ELR (cell line): ENCODE data around the gene TRAPPC10.

ENCODE experiments used
- DNase-seq: peaks from one replicate; pipeline ENCODE4 v3.0.0-alpha.2; 2015; ENCODE audit warnings: low read depth

TRAPPC10 gene

GRCh38 chr21:44035244-44035643, 23.1 kb downstream of the TRAPPC10 start:
- DNase-seq, result no peak

- DNase-seq, result no peak
These were observed 26.0 kb downstream of the TRAPPC10 start for GRCh38 chr21:44038063-44038462.

GRCh38 chr21:44039828-44040227, 27.7 kb downstream of the TRAPPC10 start:
- no peak for DNase-seq

- DNase-seq, result no peak
These were observed 31.5 kb downstream of the TRAPPC10 start for GRCh38 chr21:44043613-44044012.

- DNase-seq, result no peak
These were observed 34.6 kb downstream of the TRAPPC10 start for GRCh38 chr21:44046734-44047133.

GRCh38 chr21:44047996-44048560, 36.0 kb downstream of the TRAPPC10 start:
- no peak for DNase-seq

- no peak for DNase-seq
These were observed 37.1 kb downstream of the TRAPPC10 start for GRCh38 chr21:44049182-44049581.

- no peak for DNase-seq
These were observed 37.5 kb downstream of the TRAPPC10 start for GRCh38 chr21:44049606-44050005.

GRCh38 chr21:44050276-44050675, 38.2 kb downstream of the TRAPPC10 start:
- no peak for DNase-seq

- DNase-seq, result no peak
These were observed 39.4 kb downstream of the TRAPPC10 start for GRCh38 chr21:44051462-44051941.

- DNase-seq, result no peak
These were observed 40.1 kb downstream of the TRAPPC10 start for GRCh38 chr21:44052071-44052829.

- DNase-seq, result no peak
These were observed 40.7 kb downstream of the TRAPPC10 start for GRCh38 chr21:44052830-44053226.

- no peak for DNase-seq
These were observed 41.5 kb downstream of the TRAPPC10 start for GRCh38 chr21:44053567-44053966.

GRCh38 chr21:44054710-44055109, 42.6 kb downstream of the TRAPPC10 start:
- no peak for DNase-seq

GRCh38 chr21:44057055-44057454, 44.9 kb downstream of the TRAPPC10 start:
- no peak for DNase-seq

- no peak for DNase-seq
These were observed 46.0 kb downstream of the TRAPPC10 start for GRCh38 chr21:44057960-44058651.

GRCh38 chr21:44058652-44058964, 46.5 kb downstream of the TRAPPC10 start:
- DNase-seq, result no peak

GRCh38 chr21:44058981-44059380, 46.9 kb downstream of the TRAPPC10 start:
- DNase-seq, result no peak

GRCh38 chr21:44059710-44060109, 47.6 kb downstream of the TRAPPC10 start:
- DNase-seq, result no peak

GRCh38 chr21:44062380-44062779, 50.3 kb downstream of the TRAPPC10 start:
- no peak for DNase-seq

- no peak for DNase-seq
These were observed 51.2 kb downstream of the TRAPPC10 start for GRCh38 chr21:44063151-44063912.

- DNase-seq, result no peak
These were observed 52.8 kb downstream of the TRAPPC10 start for GRCh38 chr21:44064852-44065403.
